HG02588 (cell line): ENCODE data around the gene VWA7.
"Not testable (repeated sequence)": the region's sequence is repeated elsewhere in the genome, so short reads cannot be mapped to it uniquely, and the experiment has no call there.

Experiments used
- ATAC-seq: cut with Tn5 transposase; IDR thresholded peaks from one replicate; pipeline ENCODE4 v1.9.1; 2021; ENCODE audit warnings: mild to moderate bottlenecking, moderate library complexity; ENCODE audit not compliant: unreplicated experiment

VWA7 gene, protein sequence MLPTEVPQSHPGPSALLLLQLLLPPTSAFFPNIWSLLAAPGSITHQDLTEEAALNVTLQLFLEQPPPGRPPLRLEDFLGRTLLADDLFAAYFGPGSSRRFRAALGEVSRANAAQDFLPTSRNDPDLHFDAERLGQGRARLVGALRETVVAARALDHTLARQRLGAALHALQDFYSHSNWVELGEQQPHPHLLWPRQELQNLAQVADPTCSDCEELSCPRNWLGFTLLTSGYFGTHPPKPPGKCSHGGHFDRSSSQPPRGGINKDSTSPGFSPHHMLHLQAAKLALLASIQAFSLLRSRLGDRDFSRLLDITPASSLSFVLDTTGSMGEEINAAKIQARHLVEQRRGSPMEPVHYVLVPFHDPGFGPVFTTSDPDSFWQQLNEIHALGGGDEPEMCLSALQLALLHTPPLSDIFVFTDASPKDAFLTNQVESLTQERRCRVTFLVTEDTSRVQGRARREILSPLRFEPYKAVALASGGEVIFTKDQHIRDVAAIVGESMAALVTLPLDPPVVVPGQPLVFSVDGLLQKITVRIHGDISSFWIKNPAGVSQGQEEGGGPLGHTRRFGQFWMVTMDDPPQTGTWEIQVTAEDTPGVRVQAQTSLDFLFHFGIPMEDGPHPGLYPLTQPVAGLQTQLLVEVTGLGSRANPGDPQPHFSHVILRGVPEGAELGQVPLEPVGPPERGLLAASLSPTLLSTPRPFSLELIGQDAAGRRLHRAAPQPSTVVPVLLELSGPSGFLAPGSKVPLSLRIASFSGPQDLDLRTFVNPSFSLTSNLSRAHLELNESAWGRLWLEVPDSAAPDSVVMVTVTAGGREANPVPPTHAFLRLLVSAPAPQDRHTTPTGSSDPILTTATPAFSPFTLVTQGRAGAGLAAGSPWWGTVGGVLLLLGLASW

DNA sequence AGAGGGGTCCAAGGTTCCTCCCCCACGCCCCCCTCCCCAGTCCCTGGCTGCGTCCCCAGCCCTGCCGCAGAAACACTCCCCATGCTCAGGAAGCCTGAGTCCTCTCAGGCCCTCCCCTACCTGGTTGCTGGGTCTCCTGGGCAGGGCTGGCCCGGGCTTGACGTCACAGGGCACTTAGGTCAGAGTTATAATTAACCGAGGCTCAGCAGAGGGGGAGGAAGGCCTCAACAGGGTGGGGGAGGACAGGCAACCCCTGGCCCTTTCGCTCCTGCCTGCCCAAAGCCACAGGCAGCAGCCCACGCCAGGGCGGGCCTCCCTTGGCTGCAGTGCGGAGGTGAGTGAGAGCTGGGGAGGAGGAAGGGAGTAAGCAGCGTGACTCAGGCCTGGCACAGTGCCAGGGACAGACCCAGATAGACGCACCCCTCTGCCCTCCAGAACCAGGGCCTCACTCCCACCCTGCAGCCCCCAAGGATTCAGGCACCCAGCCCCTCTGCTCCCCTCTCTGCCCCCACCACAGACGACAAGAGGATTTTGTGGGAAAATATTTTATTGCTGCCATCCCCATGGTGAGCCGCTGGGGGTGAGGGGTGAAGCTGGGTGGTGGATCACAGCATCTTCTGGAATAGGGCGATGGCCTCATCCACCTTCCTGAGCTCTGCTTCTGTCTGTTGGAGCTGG lies at the start of gene VWA7:
Gene VWA7 (minus strand): TSS at position 340 of the 678 bp plus-strand sequence. CDS start 549 bp downstream, outside the sequence.
- ATAC-seq: peak; percentile 72

DNA sequence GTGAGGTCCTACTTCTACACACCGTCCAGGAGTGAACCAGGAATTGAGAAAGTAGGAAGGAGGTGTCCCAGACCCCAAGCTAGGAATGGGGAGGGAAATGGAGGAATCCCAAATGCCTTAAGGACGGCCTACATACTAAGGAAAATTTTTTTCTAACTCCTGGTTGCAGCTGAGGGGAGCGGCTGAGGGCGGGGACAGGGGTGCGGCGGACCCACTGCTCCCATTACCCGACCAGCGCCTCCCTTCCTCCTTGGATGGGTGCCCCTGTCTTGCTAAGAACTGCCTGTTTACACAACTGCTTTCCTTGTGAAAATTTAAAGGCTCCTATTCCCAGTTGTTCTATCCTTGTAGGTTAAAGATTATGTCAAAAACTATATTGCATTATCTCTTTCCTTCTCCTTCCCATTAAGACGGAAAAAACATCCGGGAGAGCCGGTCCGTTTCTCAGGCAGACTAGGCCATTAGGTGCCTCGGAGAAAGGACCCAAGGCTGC lies 49.7 kb upstream of the VWA7 start:
- ATAC-seq: no peak

DNA sequence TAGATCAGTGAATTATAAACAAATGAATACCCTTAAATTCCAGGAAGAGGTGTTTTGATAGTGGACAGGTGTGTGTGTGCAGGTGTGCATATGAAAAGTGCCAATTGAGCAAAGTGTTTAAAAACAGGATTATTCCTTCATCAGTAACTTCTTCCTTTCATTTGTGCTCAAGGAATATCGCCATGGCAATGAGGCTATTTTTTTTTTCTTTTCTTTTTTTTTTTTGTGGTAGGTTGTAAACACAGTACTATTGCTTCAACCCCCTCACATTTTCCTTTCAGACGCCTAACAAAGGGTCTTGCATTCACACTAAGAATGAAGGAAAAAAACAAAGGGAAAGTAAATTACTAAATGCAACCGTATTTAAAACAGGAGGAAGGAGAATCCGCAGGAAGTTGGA lies 48.4 kb upstream of the VWA7 start:
- ATAC-seq: no peak

DNA sequence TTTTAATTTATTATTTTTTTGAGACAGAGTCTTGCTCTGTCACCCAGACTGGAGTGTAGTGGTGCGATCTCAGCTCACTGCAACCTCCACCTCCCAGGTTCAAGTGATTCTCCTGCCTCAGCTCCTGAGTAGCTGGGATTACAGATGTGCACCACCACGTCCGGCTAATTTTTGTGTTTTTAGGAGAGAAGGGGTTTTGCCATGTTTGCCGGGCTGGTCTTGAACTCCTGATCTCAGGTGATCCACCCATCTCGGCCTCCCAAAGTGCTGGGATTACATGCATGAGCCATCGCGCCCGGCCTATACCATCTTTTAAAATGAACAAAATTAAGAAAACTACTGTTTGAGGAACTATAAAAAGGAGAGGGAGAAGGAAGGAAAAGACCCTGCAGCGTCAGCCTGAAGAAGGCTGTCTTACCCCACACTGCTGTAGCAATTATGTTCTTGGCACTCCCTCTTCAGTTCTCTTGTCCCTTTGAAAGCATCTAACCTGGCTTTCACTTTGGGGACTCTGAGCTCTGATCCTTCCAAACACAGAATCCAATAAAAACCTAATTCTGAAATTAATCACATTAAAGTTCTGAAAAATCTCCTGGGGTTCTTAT lies 46.6 kb upstream of the VWA7 start:
- not testable (repeated sequence) for ATAC-seq

DNA sequence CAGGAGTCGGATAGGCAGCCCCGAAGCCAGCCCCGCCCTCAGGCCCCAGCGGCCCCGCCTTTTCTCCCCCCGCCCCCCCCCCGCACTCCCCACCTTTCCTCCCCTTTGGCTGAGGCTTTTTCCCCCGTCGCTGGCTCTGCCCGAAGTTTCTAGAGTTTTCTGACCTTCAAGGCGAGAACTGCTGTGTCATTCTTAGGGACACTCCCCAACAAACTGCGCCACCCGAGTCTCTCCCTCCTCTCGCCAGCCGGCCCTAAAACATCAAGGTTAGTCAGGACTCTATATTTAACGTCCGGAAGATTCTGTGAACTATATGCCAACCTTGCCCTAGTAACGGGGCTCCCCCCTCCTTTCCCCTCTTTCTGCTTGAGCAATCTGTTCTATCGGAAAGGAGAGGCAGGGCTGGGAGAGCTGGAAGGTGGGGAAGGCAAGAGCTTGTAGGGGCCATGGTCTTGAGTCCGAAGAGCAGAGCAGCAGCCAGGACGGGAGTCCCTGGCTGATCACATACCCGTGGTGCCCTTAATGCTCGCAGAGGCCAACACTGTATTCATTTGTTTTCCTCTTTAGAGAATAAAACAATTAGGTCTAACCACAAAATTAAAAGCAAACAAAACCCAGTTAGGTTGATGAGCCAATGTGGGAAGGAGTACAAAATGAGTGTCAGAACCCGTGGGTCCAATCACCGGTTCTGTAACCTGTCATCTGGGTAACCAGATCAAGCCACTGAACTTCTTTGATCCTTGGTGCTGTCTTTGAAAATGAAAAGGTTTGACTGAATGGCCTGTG lies 45.1 kb upstream of the VWA7 start:
- peak; percentile 43 for ATAC-seq

DNA sequence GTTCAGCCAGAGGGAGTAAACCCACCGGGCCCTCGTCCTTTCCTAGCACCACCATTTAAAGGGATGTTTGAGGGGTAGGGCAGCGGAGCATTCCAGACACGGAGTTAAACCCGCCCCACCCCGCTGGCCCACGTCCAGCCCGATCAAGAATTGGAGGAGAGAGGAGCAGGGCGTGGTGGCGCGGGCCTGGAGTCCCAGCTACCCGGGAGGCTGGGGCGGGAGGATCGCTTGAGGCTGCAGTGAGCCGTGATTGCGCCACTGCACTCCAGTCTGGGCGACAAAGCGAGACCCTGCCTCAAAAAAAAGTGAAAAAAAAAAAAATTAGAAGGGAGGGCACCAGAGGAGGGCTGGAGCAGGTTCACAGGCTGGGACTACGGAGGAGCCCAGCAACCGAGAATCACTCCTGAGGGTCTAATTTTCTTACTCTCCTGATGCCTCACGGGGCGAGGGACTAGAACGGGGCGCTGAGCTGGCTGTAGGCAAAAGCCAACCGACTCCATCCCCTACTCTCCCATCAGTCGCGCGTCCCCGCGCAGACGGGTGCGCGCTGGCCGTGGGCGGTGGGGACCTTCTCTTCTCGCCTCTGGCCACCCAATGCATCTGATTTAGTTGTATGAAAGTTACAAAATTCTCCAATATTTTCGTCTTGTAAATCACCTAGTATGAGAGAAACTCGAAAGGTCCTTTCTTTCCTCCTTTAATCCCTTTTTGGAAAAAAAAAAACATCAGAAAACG lies 44.3 kb upstream of the VWA7 start:
- ATAC-seq: peak; percentile 31

DNA sequence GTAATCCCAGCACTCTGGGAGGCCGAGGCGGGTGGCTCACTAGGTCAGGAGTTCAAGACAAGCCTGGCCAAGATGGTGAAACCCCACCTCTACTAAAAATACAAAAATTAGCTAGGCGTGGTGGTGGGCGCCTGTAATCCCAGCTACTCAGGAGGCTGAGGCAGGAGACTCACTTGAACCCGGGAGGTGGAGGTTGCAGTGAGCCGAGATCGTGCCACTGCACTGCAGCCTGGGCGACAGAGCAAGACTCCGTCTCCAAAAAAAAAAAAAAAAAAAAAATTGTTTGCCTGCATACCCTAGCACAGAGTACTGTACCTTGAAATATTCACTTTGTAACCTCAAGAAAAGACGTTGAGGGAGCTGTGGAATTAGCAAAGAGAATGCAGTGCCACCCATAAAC lies 43.3 kb upstream of the VWA7 start:
- not testable (repeated sequence) for ATAC-seq

DNA sequence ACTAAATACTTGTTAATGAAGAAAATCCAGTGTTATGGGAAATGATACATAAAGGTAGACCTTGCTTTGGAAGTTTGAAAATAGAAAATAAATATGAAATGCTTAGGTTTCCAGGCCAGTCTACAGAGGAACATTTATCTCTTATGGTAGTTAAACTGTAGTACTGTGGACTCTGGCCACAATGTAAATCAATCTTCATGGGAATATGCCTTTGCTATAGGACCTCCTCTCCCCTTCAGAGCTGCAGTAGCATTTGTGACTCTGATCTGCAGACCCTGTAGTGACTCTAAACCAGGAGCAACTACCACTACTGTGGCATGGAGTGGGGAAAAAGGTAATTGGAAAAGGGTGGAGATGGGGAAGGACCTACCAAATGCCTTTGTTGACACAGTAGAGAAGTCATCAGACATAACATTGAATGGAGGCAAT lies 42.8 kb upstream of the VWA7 start:
- ATAC-seq: no peak

DNA sequence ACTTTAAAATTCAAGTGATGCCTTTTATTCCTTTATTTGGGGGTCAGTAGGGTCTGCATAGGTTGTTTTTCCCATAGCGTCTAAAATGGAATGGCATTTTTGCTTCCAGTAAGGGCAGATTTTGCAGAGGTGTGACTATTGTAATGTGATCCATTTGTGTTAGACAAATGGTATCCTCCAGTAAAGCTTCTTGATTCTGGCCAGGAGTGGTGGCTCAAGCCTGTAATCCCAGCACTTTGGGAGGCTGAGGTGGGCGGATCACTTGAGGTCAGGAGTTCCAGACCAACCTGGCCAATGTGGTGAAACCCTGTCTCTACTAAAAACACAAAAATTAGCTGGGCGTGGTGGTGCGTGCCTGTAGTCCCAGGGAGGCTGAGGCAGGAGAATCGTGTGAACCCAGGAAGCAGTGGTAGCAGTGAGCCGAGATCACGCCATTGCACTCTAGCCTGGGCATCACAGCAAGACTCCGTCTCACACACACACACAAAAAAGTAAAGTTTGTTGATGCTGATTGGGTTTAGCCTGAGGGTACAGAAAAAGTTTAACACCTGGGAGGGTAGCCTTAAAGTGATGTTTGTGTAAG lies 40.9 kb upstream of the VWA7 start:
- not testable (repeated sequence) for ATAC-seq

DNA sequence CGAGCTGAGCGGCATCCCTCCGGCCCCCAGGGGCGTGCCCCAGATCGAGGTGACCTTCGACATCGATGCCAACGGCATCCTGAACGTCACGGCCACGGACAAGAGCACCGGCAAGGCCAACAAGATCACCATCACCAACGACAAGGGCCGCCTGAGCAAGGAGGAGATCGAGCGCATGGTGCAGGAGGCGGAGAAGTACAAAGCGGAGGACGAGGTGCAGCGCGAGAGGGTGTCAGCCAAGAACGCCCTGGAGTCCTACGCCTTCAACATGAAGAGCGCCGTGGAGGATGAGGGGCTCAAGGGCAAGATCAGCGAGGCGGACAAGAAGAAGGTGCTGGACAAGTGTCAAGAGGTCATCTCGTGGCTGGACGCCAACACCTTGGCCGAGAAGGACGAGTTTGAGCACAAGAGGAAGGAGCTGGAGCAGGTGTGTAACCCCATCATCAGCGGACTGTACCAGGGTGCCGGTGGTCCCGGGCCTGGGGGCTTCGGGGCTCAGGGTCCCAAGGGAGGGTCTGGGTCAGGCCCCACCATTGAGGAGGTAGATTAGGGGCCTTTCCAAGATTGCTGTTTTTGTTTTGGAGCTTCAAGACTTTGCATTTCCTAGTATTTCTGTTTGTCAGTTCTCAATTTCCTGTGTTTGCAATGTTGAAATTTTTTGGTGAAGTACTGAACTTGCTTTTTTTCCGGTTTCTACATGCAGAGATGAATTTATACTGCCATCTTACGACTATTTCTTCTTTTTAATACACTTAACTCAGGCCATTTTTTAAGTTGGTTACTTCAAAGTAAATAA lies 40.2 kb upstream of the VWA7 start:
- ATAC-seq: not testable (repeated sequence)

DNA sequence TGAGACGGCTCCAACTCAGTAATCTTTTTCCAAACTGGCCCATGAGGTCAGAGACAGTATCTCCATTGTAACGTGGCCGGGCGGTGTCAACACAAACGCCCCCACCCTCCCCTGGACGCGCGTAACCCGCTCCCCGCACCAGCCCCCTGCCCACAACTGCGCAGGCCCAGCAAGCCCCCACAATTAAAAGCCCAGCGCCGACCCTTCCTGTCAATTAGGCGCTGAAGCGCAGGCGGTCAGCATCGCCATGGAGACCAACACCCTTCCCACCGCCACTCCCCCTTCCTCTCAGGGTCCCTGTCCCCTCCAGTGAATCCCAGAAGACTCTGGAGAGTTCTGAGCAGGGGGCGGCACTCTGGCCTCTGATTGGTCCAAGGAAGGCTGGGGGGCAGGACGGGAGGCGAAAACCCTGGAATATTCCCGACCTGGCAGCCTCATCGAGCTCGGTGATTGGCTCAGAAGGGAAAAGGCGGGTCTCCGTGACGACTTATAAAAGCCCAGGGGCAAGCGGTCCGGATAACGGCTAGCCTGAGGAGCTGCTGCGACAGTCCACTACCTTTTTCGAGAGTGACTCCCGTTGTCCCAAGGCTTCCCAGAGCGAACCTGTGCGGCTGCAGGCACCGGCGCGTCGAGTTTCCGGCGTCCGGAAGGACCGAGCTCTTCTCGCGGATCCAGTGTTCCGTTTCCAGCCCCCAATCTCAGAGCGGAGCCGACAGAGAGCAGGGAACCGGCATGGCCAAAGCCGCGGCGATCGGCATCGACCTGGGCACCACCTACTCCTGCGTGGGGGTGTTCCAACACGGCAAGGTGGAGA lies 38.1 kb upstream of the VWA7 start, which contains the start of the genes HSPA1A and HSPA1L:
Gene HSPA1A (plus strand): TSS at position 519 of the 814 bp plus-strand sequence. CDS start 214 bp downstream, at position 733.
Gene HSPA1L (minus strand): TSS at position 259 of the 814 bp plus-strand sequence. CDS start 3,311 bp downstream, outside the sequence.
- peak; percentile 35 for ATAC-seq

DNA sequence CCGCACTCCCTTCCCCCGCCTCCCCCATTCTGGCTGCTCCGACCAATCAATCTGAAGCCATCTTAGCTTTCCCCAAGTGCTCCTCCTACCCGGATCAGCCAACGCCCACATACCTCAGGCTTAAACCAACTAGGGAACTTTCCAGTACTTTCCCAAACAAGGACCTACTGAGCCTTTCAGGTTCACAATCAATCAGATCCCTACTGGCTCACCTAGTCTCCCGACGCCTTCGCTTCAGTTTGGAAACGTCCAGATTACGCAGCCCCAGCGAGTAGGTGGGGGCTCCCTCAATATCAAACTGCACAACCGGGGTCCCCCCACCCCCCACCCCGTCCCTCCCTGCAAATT lies 37.5 kb upstream of the VWA7 start:
- no peak for ATAC-seq

DNA sequence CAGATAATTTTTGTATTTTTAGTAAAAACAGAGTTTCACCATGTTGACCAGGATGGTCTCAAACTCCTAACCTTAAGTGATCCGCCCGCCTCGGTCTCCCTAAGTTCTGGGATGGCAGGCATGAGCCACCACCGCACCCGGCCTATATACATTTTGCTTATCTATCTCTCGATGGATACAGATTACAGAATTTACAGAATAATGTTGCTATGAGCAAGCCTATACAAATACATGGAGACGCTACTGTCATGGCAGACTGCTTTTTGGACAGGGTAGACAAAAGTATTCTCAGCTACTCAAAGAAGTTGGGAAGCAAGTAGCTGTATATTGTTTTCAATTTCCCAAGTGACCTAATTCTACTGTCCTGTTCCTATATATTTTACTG lies 36.3 kb upstream of the VWA7 start:
- ATAC-seq: no peak

DNA sequence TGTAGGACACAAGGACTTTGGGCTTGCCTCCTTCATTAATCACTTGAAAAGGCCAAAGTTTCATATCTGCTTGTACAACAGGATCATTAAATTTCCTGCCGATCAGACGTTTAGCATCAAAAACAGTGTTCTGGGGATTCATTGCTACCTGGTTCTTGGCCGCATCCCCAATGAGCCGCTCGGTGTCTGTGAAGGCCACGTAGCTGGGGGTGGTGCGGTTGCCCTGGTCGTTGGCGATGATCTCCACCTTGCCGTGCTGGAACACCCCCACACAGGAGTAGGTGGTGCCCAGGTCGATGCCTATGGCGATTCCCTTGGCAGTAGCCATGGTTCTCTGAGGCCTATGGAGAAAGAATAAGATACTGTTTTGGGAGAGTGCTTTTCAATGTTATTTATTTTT lies 34.5 kb upstream of the VWA7 start:
- no peak for ATAC-seq

DNA sequence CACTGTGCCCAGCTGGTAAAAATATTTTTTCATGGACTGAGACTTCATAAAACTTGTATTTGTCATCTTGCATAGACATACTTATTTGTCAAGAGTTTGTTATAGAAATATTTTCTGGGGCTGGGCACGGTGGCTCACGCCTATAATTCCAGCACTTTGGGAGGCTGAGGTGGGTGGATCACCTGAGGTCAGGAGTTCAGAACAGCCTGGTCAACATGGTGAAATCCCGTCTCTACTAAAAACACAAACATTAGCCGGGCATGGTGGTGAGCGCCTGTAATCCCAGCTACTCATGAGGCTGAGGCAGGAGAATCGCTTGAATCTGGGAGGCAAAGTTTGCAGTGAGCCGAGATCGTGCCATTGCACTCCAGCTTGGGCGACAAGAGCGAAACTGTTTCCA lies 31.5 kb upstream of the VWA7 start:
- ATAC-seq: not testable (repeated sequence)

DNA sequence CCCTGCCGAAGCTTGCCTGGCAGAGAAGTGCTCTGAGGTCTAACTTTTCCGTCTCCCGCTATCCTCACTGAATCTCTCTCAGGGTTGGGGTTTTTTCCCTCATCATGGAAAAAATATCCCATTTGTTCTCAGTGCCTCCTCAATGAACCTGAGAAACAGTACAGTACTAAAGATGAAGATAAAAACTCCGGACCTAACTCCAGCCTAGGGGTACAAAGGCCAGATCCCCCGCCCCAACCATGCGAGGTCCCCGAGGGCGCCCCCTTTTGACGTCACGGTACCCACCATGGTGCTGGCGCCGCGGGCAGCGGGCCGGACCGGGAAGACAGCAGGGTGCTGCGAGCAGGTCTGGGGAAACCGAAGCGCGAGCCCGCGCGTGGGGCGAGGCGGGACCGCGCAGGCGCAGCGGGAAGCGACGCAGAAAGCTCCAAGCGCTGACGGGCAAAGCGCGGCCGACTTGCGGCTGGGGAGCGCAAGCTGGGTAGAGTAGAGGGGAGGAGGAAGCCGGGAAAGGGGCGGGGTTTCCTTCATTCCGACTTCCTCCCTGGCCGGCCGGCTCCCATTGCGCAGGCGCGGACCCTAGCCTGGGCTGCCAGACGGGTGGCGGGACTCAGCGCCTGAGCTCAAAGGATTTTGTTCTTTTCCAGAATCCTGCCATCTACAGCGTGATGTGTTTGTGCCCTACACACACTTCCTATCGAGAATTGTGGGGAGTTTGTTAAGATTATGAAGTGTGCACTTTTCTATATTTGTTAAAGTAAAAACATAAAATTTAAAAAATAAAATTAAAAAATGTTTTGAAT lies 29.5 kb upstream of the VWA7 start, which contains the start of gene LSM2:
Gene LSM2 (minus strand): TSS at position 497 of the 803 bp plus-strand sequence. CDS start 209 bp downstream, at position 288.
- peak; percentile 92 for ATAC-seq
